ENCODE measurements around the gene RFTN2. TPM values are rescaled to one million over a fixed set of nuclear protein-coding genes. Genes with fewer than 3 reads are reported as not detected.
"Not testable (repeated sequence)": the region's sequence is repeated elsewhere in the genome, so short reads cannot be mapped to it uniquely, and the experiment has no call there.

The RFTN2 gene, protein sequence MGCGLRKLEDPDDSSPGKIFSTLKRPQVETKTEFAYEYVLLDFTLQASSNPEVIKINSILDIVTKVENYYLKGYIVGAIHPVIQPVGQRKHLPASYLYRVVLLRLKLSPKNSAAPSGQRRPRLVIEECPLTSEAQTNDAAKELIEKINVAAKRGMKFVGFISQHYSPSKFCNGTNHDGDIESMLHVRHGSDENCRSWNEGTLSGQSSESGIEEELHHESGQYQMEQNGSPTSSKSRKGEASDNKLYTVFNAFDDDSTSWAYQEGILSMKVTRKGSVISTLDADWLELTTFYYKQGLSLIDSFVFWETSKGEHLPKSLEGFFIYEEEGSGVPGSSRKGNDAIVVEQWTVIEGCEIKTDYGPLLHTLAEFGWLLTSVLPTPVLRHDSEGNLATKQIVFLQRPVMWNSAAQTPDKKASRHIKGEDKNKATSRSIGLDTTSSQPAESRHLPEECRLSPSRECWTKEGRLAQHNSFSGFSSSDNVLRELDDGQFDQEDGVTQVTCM
- 4.8 TPM for total RNA-seq

DNA sequence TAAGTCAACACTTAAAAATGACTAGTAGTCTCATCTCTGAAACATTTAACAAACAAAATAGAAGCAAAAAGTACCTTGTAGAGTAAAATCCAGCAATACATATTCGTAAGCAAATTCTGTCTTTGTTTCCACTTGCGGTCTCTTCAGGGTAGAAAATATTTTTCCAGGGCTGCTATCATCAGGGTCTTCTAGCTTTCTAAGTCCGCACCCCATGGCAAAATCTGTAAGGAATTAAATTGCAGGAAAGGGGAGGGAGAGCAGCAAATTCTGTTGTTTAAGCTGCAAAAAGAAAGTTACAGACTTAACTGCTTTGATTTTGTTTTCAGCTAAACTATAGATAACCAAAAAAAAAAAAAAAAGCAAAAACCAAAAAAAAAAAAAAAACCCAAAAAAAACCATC is at the start of gene RFTN2:
RFTN2 (minus strand) TSS at position 342 of the 400 bp plus-strand sequence; CDS start at position 213, 129 bp downstream.
- TF ChIP-seq, protein P1, sequence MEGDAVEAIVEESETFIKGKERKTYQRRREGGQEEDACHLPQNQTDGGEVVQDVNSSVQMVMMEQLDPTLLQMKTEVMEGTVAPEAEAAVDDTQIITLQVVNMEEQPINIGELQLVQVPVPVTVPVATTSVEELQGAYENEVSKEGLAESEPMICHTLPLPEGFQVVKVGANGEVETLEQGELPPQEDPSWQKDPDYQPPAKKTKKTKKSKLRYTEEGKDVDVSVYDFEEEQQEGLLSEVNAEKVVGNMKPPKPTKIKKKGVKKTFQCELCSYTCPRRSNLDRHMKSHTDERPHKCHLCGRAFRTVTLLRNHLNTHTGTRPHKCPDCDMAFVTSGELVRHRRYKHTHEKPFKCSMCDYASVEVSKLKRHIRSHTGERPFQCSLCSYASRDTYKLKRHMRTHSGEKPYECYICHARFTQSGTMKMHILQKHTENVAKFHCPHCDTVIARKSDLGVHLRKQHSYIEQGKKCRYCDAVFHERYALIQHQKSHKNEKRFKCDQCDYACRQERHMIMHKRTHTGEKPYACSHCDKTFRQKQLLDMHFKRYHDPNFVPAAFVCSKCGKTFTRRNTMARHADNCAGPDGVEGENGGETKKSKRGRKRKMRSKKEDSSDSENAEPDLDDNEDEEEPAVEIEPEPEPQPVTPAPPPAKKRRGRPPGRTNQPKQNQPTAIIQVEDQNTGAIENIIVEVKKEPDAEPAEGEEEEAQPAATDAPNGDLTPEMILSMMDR (IDR thresholded peaks at IDR 0.05) = no peak
- intact Hi-C loops (cut with DNase I) = loop anchor here (10.0 kb wide), 2 partner anchors 220 to 750 kb away; partner anchors contain the start of genes COQ10B and PGAP1
- Histone ChIP-seq H3K27ac (peak within 1 kb of the TSS; percentile 68 to 85), H3K4me1 (peaks cover 0 to 10% of the 10 kb centered on the region in 2 donors), H3K4me3 (peak within 1 kb of the TSS; percentile 48 to 65), H3K9me3 (peaks cover 0 to 15% of the 10 kb centered on the region in 2 donors), H3K36me3 (no peaks in the 10 kb centered on the region), H3K27me3 (no peaks in the 10 kb centered on the region)
- no peak for DNase-seq (ENCODE audit: low spot score in 2 of 2)

DNA sequence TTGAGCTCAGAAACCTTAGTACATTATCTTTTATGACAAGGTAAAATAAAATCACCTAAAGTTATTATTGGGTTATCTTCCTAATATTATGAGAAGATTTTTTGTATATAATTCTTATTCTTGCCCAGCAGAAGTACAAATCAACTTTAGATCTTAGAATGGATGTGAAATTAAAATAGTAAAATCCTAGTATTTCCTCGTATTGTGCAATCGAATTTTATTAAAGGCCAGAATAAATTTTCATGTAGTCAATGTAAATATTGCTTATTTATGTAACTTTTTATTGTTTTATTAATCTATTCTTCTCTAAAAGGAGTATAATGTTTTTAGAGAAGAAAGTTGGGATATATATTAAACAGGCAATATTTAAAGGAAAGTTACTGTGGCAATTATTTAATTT is 42.5 kb upstream of the RFTN2 start:
- Histone ChIP-seq H3K36me3 (no peaks in the 10 kb centered on the region), H3K9me3 (no peaks in the 10 kb centered on the region), H3K4me3 (no peak overlapping the region), H3K27me3 (no peaks in the 10 kb centered on the region), H3K27ac (no peak overlapping the region), H3K4me1 (no peaks in the 10 kb centered on the region)
- TF ChIP-seq, protein P1 (IDR thresholded peaks at IDR 0.05) = no peak
- intact Hi-C loops (cut with DNase I) = no loop called here
- no peak for DNase-seq (ENCODE audit: low spot score in 2 of 2)

DNA sequence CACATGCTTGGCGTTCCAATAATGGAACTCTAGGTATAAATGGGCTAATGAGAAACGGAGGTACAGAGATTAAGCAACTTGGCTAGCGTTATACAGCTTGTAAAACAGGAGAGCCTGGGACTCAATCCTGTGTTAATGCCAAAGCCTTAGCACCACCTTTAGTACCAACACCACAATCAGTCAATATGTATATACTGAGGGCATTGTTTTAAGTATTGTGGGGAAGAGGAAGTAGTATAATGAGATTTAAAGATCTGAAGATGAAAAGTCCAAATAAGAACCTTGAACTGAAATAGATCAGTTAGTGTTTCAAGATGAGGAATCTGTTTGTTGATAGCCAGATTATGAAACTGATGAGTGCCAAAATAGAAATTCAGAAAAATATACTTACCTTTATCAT is 37.9 kb upstream of the RFTN2 start:
- Histone ChIP-seq H3K36me3 (peaks cover 0 to 5% of the 10 kb centered on the region in 2 donors), H3K4me1 (peaks cover 3 to 8% of the 10 kb centered on the region in 2 donors), H3K27me3 (no peaks in the 10 kb centered on the region), H3K27ac (no peak overlapping the region), H3K9me3 (no peaks in the 10 kb centered on the region), H3K4me3 (no peak overlapping the region)
- intact Hi-C loops (cut with DNase I) = no loop called here
- DNase-seq (ENCODE audit: low spot score in 2 of 2) = no peak
- TF ChIP-seq, protein P1 (IDR thresholded peaks at IDR 0.05) = no peak

DNA sequence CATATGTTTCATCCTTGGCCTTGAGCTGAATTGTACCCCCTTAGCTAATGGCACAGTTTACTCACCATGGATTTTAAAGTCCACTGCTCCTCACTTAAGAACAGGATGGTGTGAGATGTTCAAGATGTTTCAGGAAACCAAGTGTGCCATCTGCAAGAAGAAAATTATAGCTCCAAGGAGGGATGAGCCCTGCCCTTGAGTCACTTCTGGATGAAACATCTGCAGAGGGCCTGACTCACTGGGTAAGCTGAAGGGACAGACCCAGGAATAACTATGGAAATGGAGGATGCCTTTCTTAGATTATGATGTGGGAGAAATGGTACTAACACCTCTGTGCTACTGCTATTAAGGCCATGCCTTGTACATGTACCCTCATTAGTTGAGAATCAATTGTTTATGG is 36.2 kb upstream of the RFTN2 start:
- no peaks in the 10 kb centered on the region for H3K27me3 ChIP-seq

DNA sequence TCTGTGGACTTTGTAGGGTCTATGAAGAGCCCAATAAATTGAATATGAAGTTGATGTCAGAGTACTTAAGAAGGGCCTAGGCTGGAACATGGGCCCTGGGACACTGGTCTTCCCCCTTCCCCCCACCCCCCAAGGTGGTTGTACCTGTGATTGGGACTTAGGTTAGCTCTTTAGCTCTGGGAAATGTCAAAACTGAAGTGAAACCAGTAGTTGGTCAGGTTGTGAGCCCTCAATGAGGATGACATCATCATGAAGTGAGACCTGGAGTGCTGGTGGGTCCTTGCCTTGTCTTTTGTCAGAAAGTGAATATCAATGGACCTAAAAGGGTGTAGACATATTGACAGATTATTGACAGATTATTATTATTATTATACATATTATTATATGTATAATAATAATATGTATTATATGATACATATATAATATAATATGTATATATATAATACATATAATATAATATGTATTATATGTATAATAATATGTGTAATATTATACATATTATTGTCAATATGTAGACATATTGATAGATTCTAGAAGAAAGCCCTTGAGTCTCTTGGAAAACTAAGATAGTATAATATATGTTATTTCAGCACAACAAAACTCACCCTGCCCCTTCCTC is 35.1 kb upstream of the RFTN2 start:
- no peaks in the 10 kb centered on the region for H3K27me3 ChIP-seq
- no peak for DNase-seq (ENCODE audit: low spot score in 2 of 2)
- TF ChIP-seq, protein P1 (IDR thresholded peaks at IDR 0.05) = no peak
- H3K4me3 ChIP-seq = no peak overlapping the region
- intact Hi-C loops (cut with DNase I) = no loop called here
- no peak overlapping the region for H3K27ac ChIP-seq
- peaks cover 10 to 21% of the 10 kb centered on the region in 2 donors for H3K4me1 ChIP-seq
- H3K36me3 ChIP-seq = peaks cover 0 to 5% of the 10 kb centered on the region in 2 donors
- no peaks in the 10 kb centered on the region for H3K9me3 ChIP-seq

More for the DNA sequence above, 36.2 kb upstream of the RFTN2 start:
- DNase-seq (ENCODE audit: low spot score in 2 of 2) = no peak
- Histone ChIP-seq H3K4me1 (peaks cover 6 to 17% of the 10 kb centered on the region in 2 donors), H3K9me3 (no peaks in the 10 kb centered on the region), H3K4me3 (no peak overlapping the region), H3K36me3 (peaks cover 0 to 5% of the 10 kb centered on the region in 2 donors), H3K27ac (no peak overlapping the region)
- intact Hi-C loops (cut with DNase I) = no loop called here
- TF ChIP-seq, protein P1 (IDR thresholded peaks at IDR 0.05) = no peak

DNA sequence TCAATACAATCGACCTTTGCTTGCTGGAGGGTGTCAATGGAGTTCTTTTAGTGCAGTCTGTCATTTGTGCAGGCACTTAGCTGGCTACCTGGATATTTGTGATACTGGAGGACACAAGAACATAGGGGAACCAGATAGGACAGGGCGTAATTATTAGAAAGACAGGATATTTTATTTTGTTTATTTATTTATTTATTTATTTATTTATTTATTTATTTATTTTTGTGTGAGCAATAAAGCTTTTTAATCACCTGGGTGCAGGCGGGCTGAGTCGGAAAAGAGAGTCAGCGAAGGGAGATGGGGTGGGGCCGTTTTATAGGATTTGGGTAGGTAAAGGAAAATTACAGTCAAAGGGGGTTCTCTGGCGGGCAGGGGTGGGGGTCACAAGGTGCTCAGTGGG is 33.8 kb upstream of the RFTN2 start:
- not testable (repeated sequence) for H3K4me3 ChIP-seq; DNase-seq (ENCODE audit: low spot score in 2 of 2); H3K27me3 ChIP-seq; H3K27ac ChIP-seq; H3K9me3 ChIP-seq; H3K36me3 ChIP-seq
- intact Hi-C loops (cut with DNase I) = loop anchor here (10.0 kb wide), 2 partner anchors 1596 to 1756 kb away; no protein-coding TSS in a partner anchor
- peaks cover 10 to 21% of the 10 kb centered on the region in 2 donors for H3K4me1 ChIP-seq

Measured in ascending aorta (tissue), 2 donors.